SK-N-MC (cell line): ENCODE data around the gene MSTN.

Source experiments
- FOXP2 ChIP-seq: optimal IDR thresholded peaks from 2 replicates; pipeline ENCODE3; 2011; ENCODE audit warnings: mild to moderate bottlenecking, moderate library complexity; ENCODE audit not compliant: insufficient read depth; ENCODE audit errors: extremely low read length, control extremely low read depth
- POLR2AphosphoS5 ChIP-seq: IDR thresholded peaks from 2 replicates; pipeline ENCODE4 v1.6.1; 2012; ENCODE audit warnings: mild to moderate bottlenecking, low read depth, low read length, borderline replicate concordance

DNA sequence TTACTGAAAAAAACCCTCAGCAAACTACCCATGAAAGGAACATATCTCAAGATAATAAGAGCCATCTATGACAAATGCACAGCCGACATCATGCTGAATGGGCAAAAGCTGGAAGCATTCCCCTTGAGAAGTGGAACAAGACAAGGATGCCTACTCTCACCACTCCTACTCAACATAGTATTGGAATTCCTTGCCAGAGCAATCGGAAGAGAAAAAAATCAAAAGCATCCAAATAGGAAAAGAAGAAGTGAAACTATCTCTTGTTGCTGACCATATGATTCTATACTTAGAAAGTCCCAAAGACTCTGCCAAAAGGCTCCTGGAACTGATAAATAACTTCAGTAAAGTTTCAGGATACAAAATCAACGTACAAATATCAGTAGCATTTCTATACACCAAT lies 40.6 kb upstream of the MSTN start:
- TF ChIP-seq POLR2AphosphoS5 (no peak), FOXP2 (no peak)
